ENCODE measurements around the gene PGAP6. TPM values are rescaled to one million over a fixed set of nuclear protein-coding genes. Genes with fewer than 3 reads are reported as not detected.
"Not testable (repeated sequence)": the region's sequence is repeated elsewhere in the genome, so short reads cannot be mapped to it uniquely, and the experiment has no call there.

The PGAP6 gene
- total RNA-seq, 1 donor = 54.3 TPM

- no peak overlapping the region for H3K4me3 ChIP-seq (ENCODE audit: insufficient read depth, low read length)
- no peak for TF ChIP-seq CTCF (IDR thresholded peaks at IDR 0.05; ENCODE audit: extremely low read depth, low read depth, low read length)
- H3K36me3 ChIP-seq (ENCODE audit: insufficient read depth, low read length) = no peaks in the 10 kb centered on the region
- H3K4me1 ChIP-seq (ENCODE audit: insufficient read depth, low read length) = no peaks in the 10 kb centered on the region
- H4K20me1 ChIP-seq (ENCODE audit: insufficient read depth, low read length) = peaks cover 54% of the 10 kb centered on the region
- H3K9me3 ChIP-seq (ENCODE audit: low read depth, low read length) = no peaks in the 10 kb centered on the region
- H3K27me3 ChIP-seq (ENCODE audit: insufficient read depth, low read length) = no peaks in the 10 kb centered on the region
- no peak overlapping the region for H2AFZ ChIP-seq (ENCODE audit: low read length)
- no peak overlapping the region for H3K27ac ChIP-seq (ENCODE audit: low read depth, low read length)
- H3K4me2 ChIP-seq (ENCODE audit: insufficient read depth, low read length) = no peak overlapping the region
- peak; percentile 65 for DNase-seq (ENCODE audit: insufficient read length, low spot score, missing footprints)
- H3K79me2 ChIP-seq (ENCODE audit: insufficient read depth, low read length) = peaks cover 85% of the 10 kb centered on the region
Measured at GRCh38 chr16:333406-334094, 48.2 kb downstream of the PGAP6 start.

GRCh38 chr16:331181-331814, 50.5 kb downstream of the PGAP6 start:
- H3K27ac ChIP-seq (ENCODE audit: low read depth, low read length); H2AFZ ChIP-seq (ENCODE audit: low read length); H3K27me3 ChIP-seq (ENCODE audit: insufficient read depth, low read length); H3K9me3 ChIP-seq (ENCODE audit: low read depth, low read length); H3K4me2 ChIP-seq (ENCODE audit: insufficient read depth, low read length); H3K36me3 ChIP-seq (ENCODE audit: insufficient read depth, low read length); H3K4me3 ChIP-seq (ENCODE audit: insufficient read depth, low read length): not testable (repeated sequence)
- Histone ChIP-seq H4K20me1 (ENCODE audit: insufficient read depth, low read length) (peaks cover 51% of the 10 kb centered on the region), H3K4me1 (ENCODE audit: insufficient read depth, low read length) (peaks cover 13% of the 10 kb centered on the region), H3K79me2 (ENCODE audit: insufficient read depth, low read length) (peaks cover 76% of the 10 kb centered on the region)
- peak; percentile 38 for DNase-seq (ENCODE audit: insufficient read length, low spot score, missing footprints)

GRCh38 chr16:330741-331140, 51.0 kb downstream of the PGAP6 start:
- no peaks in the 10 kb centered on the region for H3K36me3 ChIP-seq (ENCODE audit: insufficient read depth, low read length)
- no peak for DNase-seq (ENCODE audit: insufficient read length, low spot score, missing footprints)
- TF ChIP-seq CTCF (IDR thresholded peaks at IDR 0.05; ENCODE audit: extremely low read depth, low read depth, low read length) = no peak
- no peak overlapping the region for H2AFZ ChIP-seq (ENCODE audit: low read length)
- no peak overlapping the region for H3K4me2 ChIP-seq (ENCODE audit: insufficient read depth, low read length)
- peaks cover 71% of the 10 kb centered on the region for H3K79me2 ChIP-seq (ENCODE audit: insufficient read depth, low read length)
- H3K27me3 ChIP-seq (ENCODE audit: insufficient read depth, low read length) = no peaks in the 10 kb centered on the region
- H3K4me1 ChIP-seq (ENCODE audit: insufficient read depth, low read length) = peaks cover 13% of the 10 kb centered on the region
- no peak overlapping the region for H3K27ac ChIP-seq (ENCODE audit: low read depth, low read length)
- H4K20me1 ChIP-seq (ENCODE audit: insufficient read depth, low read length) = peaks cover 49% of the 10 kb centered on the region
- H3K4me3 ChIP-seq (ENCODE audit: insufficient read depth, low read length) = no peak overlapping the region
- no peaks in the 10 kb centered on the region for H3K9me3 ChIP-seq (ENCODE audit: low read depth, low read length)

- H4K20me1 ChIP-seq (ENCODE audit: insufficient read depth, low read length) = peaks cover 59% of the 10 kb centered on the region
- no peaks in the 10 kb centered on the region for H3K36me3 ChIP-seq (ENCODE audit: insufficient read depth, low read length)
- peak; percentile 46 for DNase-seq (ENCODE audit: insufficient read length, low spot score, missing footprints)
- H3K27ac ChIP-seq (ENCODE audit: low read depth, low read length) = no peak overlapping the region
- H3K4me2 ChIP-seq (ENCODE audit: insufficient read depth, low read length) = no peak overlapping the region
- H3K4me3 ChIP-seq (ENCODE audit: insufficient read depth, low read length) = no peak overlapping the region
- H3K27me3 ChIP-seq (ENCODE audit: insufficient read depth, low read length) = no peaks in the 10 kb centered on the region
- H3K9me3 ChIP-seq (ENCODE audit: low read depth, low read length) = no peaks in the 10 kb centered on the region
- no peak for TF ChIP-seq CTCF (IDR thresholded peaks at IDR 0.05; ENCODE audit: extremely low read depth, low read depth, low read length)
- H3K79me2 ChIP-seq (ENCODE audit: insufficient read depth, low read length) = peaks cover 65% of the 10 kb centered on the region
- no peak overlapping the region for H2AFZ ChIP-seq (ENCODE audit: low read length)
- H3K4me1 ChIP-seq (ENCODE audit: insufficient read depth, low read length) = peaks cover 13% of the 10 kb centered on the region
Measured at GRCh38 chr16:325375-326145, 56.2 kb downstream of the PGAP6 start.
